Measurements from ENCODE around the gene DTNB.

The DTNB gene

DNA sequence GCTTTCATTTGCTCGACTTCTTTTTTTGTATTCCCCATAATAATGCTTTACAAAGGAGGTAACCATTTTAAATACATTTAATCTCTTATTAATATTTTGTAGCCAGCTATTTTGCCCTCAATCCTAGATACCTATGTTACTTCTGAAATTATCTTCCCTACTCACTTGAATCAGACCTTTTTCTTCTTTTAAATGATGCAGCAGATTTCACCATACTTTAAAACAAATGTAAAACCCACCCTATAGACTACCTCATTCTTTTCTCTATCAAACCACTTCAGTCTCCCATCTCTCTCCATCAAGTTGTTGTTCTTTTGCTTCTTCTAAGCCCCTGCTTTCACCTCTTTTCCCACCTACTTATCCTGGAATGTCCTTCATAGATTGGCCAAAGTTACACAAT lies 180.2 kb downstream of the DTNB start:
- FAIRE-seq: no peak

DNA sequence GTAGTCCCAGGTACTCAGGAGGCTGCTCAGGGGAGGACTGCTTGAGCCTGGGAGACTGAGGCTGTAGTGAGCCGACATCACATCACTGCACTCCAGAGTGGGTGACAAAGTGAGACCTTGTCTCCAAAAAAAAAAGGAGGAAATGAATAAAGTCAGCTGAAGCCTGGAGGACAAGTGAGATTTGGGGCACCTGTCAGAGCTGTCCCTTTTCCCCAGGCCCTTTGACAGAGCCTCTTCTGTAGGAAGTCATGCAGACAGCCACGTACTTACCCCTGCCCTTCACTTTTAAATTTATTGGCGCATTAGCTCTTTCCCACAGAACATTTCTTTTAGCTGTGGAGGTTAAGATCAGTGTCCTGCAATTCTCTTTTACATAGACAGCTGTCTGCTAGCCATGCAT lies 180.7 kb downstream of the DTNB start:
- no peak for FAIRE-seq

DNA sequence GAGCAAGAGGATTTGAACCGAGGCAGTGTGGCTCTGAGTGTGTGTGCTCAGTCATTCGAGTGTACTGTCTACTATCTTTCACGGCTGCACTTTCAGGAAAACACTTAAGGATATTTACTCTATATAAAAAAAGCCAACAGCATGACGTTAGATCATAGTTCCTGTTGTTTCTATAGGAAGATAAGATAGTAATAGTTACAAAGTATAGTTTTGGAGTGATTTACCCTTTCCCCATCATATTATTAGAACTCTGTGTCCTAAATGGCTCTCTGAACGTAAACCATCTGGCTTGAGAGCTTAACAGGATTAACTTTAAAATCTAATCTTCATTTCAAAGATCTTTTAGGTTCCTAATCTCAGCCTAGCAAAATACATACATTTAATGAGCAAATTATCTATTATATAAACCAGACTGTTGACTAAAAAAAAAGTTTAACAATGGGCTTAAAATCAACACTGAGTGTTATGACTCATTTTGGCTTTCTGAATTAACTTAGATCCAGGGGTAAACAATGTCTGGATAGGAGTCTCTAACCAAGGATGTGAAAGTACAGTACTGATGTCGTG lies 181.3 kb downstream of the DTNB start:
- FAIRE-seq: no peak

DNA sequence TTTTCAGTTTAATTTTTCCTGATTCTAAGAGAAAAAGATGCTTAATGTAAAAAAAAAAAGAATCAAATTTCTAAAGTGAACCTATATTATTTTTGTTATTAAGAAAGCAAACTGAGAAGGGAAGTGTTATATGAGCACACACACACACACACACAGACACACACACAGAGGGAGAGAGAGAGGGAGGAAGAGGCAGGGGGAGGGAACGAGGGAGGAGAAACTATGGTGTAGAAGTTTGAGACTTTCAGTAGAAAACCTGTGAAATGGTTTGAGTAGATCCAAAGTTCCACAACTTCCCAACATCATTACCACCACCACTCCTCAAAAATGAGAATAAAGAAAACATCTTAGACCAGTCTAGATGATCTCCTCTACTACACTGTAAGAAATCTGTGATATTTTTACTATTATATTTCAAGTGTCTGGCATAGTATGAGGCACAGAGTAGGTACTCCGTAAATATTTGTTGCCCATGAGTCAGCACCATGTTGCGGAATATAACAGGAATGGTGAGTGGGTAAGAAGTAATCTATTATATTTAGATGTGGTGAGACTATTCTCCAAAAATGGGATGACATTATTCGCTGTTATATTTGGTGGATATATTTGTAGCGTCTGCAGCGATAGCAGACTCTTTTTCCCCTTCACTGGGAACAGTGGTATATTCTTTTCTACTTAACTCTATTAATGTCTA lies 182.2 kb downstream of the DTNB start:
- no peak for FAIRE-seq

DNA sequence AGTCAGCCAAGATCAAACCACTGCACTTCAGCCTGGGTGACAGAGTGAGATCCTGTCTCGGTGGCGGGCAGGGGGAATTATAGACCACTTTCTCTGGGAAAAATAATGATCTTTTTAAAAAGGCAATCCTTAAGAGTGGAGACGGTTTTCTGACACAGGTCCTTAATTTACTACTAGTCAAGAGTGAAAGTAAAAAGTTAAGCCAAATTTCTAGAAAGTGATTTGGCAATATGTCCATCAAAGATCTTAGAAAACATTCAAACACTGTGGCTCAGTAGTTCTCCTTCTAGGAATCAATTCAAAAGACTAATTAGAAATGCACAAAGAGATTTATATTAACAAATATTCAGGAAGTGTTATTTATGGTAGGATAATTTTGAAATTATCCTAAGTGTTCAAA lies 183.2 kb downstream of the DTNB start:
- peak; percentile 34 for FAIRE-seq

GRCh38 chr2:25489631-25490030 lies 183.7 kb downstream of the DTNB start:
- FAIRE-seq: peak; percentile 54

GRCh38 chr2:25483607-25484266 lies 189.6 kb downstream of the DTNB start:
- FAIRE-seq: no peak

DNA sequence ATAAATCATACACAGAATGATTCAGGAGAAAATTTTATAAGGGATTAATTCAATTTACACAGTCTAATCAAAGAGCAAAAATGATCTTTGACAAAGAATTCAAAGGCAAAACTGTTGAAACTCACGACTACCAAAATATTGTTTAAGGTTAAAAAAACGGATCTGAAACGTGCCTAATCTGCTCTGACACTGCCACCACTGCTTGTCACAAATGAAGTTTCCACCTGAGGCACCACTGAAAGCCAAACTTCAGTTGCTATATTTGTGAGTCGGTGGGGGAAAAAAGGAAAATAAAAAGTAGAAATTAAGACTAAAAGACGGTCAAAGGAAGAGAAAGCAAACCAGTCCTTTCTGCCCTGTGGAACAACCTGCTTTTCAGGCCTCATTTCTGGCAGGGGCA lies 191.0 kb downstream of the DTNB start:
- no peak for FAIRE-seq

- no peak for FAIRE-seq
These were observed 191.7 kb downstream of the DTNB start for GRCh38 chr2:25481381-25482300.

- FAIRE-seq: no peak
These were observed 192.8 kb downstream of the DTNB start for GRCh38 chr2:25480561-25480960.

DNA sequence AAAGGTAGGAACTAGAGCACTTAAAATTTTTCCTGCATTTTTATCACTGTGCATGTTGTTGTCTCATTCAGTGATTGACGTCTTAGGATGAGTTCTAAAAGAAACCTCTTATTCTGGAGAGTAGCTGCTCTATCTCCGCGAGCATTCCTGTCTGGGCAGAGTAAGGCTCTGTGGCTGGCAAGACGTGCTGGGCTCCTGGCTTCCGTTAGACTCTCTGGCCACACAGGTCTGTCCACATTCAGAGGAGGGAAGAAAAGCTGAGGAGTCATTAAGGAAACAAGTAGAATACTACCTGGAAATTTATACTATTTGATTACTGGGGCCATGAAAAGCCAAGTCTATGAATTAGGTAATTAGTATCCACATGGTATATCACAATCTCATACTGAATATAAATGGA lies 193.6 kb downstream of the DTNB start:
- FAIRE-seq: no peak

DNA sequence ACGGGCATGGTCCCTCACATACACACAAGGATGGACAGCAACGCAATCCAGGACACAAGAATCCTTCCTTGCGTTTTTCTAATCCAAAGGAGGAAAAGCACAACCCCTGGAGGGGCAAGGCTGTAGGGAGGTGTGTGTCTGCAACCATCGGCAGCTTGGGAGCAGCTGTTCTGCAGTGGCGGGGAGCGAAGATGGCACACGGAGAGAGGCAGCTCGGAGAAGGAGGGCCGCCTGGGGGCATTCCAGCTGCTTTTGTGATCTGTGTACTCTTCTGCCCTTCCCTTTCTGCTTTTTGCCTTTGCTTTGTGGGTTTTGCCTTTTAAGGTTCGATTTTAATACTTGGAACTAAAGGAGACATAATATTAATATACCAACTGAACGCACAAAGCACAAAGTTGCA lies 194.6 kb downstream of the DTNB start:
- FAIRE-seq: no peak

DNA sequence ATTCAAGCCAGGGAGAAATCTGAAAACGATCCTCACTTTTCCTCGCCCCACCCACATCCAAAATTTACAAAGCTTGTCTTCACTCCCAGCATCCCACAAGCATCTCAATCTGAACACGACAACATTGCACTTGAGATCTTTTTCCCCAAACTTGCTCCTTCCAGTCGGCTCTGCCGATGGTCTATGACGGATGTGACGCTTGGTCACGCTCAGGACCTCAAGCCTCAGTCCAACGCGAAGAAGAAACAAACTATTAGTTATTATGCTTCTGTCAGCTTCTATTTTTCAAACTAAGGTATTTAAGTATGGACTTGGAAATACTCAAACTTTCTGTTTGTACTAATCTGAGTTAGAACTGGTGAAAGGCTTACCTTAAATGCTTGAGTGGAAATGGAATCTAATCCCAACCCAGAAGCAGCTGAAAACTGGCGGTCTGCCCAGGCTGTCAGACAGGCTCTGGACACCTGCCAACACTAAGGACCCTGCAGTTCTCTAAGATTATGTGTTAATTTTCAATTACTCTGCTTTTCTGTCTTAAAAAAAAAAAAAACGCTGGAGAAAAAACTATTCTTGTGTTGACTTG lies 199.5 kb downstream of the DTNB start:
- no peak for FAIRE-seq

DNA sequence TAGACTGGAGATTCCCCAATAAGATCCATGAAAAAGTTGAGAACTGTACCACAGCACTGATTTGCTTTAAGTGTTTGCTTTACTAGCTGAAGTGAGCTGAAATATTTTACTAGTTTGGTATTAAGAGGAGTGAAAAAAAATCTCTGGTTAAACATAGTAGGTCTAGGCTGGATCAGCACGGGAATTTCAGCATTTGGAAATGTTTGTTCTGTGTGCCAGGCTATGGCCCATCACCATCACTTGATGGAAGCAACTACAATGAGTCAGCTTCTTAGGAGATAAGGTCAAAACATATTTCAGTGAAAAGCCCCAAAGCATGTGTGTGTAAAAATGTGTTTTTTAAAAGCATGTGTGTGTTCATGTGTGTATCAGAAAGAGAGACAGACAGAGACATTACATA lies 200.2 kb downstream of the DTNB start:
- no peak for FAIRE-seq

GRCh38 chr2:25470806-25471205 lies 202.6 kb downstream of the DTNB start:
- FAIRE-seq: no peak

DNA sequence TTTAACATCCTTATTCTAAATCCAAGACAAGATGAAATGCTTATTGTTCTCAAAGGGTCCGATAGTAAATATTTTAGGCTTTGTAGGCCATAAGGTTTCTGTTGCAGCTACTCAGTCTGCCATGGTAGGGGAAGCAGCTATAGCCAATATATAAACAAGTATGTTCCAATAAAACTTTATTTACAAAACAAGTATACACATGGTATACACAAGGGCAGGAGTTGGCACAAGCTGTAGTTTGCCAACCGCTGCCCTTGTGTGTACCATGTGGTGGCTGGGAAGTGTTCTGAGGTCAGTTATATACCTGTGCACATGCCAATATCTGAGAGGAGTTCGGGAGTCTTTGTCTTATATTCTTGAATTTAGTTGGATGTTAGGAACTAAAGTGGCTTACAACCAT lies 205.6 kb downstream of the DTNB start:
- no peak for FAIRE-seq

- FAIRE-seq: no peak
These were observed 211.4 kb downstream of the DTNB start for GRCh38 chr2:25462021-25462420.

DNA sequence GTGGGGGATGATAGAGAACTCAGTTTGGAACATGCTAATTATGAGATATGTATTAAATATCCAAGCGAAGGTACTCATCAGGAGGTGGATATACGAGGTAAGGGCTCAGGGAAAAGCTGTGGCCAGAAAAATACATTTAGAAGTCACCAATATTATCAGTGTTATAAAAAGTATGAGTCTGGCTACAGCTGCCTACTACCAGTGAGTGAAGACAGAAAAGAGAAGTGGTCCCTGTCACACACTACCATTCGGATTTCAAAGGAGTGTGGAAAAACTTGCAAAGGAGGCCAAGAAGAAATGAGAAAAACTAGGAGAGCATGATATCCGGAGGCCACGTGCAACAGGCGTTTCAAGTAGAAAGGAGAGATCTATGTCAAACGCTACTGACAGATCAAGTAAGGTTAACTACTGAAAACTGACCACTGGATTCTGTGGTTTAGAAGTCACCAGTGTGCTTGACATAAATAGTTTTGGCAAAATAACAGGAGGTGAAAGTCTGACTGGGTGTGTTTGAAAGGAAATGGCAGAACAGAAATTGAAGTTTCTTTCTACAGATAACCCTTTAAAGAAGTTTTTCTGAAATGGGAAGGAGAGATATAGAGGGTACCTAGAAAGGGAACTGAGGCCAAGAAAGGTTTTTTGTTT lies 213.0 kb downstream of the DTNB start:
- no peak for FAIRE-seq

DNA sequence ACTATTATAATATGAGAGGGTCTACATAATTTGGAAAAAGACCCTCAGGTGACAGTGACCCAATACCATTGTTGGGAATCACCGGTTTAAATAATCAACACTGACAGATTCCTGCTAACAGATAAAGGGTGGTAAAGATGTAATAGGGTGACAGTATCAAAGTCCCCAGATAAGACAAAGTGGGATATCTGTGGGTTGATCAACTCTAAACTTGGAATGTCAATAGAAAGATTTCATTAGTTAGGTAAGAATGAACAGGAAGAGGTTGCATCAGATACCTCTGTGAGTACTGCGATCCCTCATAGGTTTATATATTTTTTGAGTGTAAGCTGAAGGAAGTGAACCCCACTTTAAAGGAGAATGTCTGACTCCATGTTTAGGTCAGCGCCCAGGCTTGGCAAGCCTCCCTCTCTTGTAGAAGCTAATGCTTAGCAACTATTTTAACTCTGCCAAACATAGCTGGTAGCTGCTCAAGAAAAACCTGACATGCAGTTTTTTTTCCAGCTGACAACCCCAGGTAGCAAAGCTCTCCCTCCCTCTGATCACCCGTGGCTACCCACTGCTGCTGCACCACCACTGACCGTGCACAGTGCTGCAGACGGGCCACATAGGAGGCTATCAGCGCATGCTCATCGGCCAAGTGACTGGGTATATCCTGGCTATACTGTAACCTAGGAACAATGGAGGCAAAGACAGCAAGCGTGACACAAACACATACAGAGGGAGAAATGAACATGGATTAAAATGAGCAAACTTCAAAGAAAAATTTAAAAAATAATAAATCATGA lies 218.4 kb downstream of the DTNB start:
- no peak for FAIRE-seq

DNA sequence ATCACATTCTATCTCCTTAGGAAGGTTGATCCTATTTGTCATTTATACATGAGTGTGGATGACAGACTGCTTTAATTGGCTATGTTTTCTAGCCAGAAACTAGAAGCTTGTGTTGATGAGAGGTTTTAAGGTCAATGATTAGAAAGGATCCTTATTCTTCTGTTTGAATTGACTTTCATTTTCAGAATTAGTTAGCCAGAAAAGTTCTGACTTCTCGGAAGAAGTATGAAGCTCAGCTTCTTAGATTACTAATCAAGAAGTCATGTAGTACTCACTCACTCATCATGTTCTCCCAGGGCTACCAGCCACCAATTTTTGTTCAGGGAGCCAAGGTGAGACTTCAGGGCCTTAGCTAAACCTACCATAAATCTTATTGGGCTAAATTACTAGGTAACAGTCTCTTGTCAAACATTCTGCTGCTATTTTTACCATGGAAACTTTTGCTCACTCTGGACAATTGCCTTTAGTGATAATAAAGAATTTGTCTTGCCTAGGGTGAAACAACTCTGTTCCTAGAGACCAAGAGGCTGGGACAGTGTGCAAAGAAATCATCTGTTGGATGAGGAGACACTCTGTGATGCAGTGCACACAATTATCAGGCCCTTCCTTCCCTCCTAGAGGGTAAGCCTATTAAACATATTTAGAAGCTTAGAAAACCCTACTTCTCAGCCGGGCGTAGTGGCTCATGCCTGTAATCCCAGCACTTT lies 220.0 kb downstream of the DTNB start:
- FAIRE-seq: no peak

DNA sequence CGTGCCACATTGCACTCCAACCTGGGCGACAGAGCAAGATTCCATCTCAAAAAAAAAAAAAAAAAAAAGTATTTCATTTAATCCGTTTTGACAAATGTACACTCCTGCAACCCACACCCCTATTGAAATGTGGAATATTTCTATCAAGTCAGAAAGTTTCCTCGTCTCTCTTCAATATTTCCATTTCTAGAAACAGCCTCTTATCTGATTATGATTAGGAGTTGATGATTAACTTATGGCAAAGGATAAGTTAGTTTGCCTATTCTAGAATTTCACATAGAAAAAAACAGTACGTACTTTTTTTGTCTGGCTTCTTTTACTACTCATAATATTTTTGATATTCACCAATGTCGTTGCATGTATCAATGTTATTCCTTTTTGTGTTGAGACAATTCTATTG lies 224.6 kb downstream of the DTNB start:
- FAIRE-seq: no peak
